Mammary epithelial cell (primary cell): ENCODE data around the gene NARF.

Source experiments
- CTCF ChIP-seq, 2 donors: IDR thresholded peaks in 1 of 2; conservative IDR thresholded peaks in 1 of 2; 2 replicates each; pipeline ENCODE4 v1.5.1; 2011 to 2012; ENCODE audit warnings: inconsistent platforms in 2 of 2, low read length in 2 of 2, mild to moderate bottlenecking in 2 of 2, control low read depth in 1 of 2, low read depth in 1 of 2; ENCODE audit not compliant: insufficient read depth in 1 of 2; ENCODE audit errors: extremely low read depth in 1 of 2
- EZH2 ChIP-seq: IDR thresholded peaks from 2 replicates; pipeline ENCODE4 v1.6.1; 2012; ENCODE audit warnings: low read length, inconsistent platforms, borderline replicate concordance

DNA sequence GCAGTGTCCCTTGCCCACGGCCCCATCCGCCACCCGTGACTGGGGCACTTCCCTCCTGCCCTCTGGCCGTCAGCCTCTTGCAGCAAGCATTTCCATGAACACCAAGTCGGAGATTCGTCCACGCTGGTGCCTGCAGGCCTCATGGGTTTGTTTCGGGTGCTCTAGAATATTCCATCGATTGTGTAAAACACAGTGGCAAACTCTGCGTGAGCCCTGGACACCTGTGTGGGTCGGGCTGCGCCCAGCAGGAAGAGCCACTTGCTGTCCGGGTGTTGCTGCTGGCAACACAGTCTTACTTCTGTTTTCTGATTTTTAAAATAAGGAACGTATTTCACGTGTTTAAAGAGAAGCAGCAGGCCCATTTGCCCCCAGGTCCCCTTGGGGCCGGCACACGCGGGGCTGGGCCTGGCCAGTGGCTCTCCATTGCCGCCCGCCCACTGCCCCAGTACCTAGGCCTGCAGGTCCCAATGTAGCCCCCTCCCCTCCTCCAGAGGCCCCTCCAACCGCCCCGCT, 18.0 kb upstream of the NARF start:
- TF ChIP-seq EZH2 (no peak), CTCF (conservative IDR thresholded peaks at IDR 0.05 in 1 of 2, IDR thresholded peaks at IDR 0.05 in 1 of 2; ENCODE audit: extremely low read depth in 1 of 2, insufficient read depth in 1 of 2, low read depth in 1 of 2, low read length in 2 of 2) (no peak)
